HL-60 (cell line): ENCODE measurements around the gene OR10AG1.

Experiments used
- CTCF ChIP-seq: IDR thresholded peaks from one replicate; pipeline ENCODE4 v1.5.1; 2011; ENCODE audit warnings: low read length, control low read depth, inconsistent platforms; ENCODE audit not compliant: insufficient read depth
- GABPA ChIP-seq: IDR thresholded peaks from 2 replicates; pipeline ENCODE4 v1.6.1; 2012; ENCODE audit warnings: low read depth
- POLR2AphosphoS5 ChIP-seq: IDR thresholded peaks from 2 replicates; pipeline ENCODE4 v1.6.1; 2012; ENCODE audit warnings: low read depth
- REST ChIP-seq: IDR thresholded peaks from 2 replicates; pipeline ENCODE4 v1.6.1; 2012; ENCODE audit warnings: low read depth; ENCODE audit not compliant: insufficient replicate concordance

- TF ChIP-seq CTCF (no peak), GABPA (no peak), REST (no peak), POLR2AphosphoS5 (no peak)
Observed at GRCh38 chr11:55994525-55994924, 24.8 kb upstream of the OR10AG1 start, which contains the start of gene OR5F1.
